Parathyroid adenoma (tissue), 2 donors: ENCODE results near the gene ETFA.

Experiments used
- H2AFZ ChIP-seq: fragments of 300-600 bp; sonication (generic); one replicate; pipeline ENCODE4 v1.7.0; 2017; ENCODE audit warnings: antibody characterized with exemption, mild to moderate bottlenecking
- H3K27ac ChIP-seq: fragments of 300-600 bp; sonication (generic); one replicate; pipeline ENCODE4 v1.7.0; 2017
- H3K27me3 ChIP-seq: fragments of 300-600 bp; sonication (generic); one replicate; pipeline ENCODE4 v1.7.0; 2017; ENCODE audit warnings: low read length; ENCODE audit not compliant: control insufficient read depth, insufficient read depth
- H3K36me3 ChIP-seq: fragments of 300-600 bp; sonication (generic); one replicate; pipeline ENCODE4 v1.7.0; 2017; ENCODE audit warnings: low read length; ENCODE audit not compliant: control insufficient read depth, insufficient read depth
- H3K4me1 ChIP-seq: fragments of 300-600 bp; sonication (generic); one replicate; pipeline ENCODE4 v1.7.0; 2017; ENCODE audit warnings: control low read depth
- H3K4me2 ChIP-seq: fragments of 300-600 bp; sonication (generic); one replicate; pipeline ENCODE4 v1.7.0; 2017; ENCODE audit warnings: low read length
- H3K4me3 ChIP-seq: fragments of 300-600 bp; sonication (generic); one replicate; pipeline ENCODE4 v1.7.0; 2017; ENCODE audit warnings: low read depth, low read length
- H3K79me2 ChIP-seq: fragments of 300-600 bp; sonication (generic); one replicate; pipeline ENCODE4 v1.7.0; 2017; ENCODE audit warnings: control low read depth
- H3K9ac ChIP-seq: fragments of 300-600 bp; sonication (generic); one replicate; pipeline ENCODE4 v1.7.0; 2017; ENCODE audit warnings: mild to moderate bottlenecking
- H3K9me3 ChIP-seq: fragments of 300-600 bp; sonication (generic); one replicate; pipeline ENCODE4 v1.7.0; 2017; ENCODE audit warnings: low read length; ENCODE audit not compliant: control insufficient read depth
- CTCF ChIP-seq: fragments of 300-600 bp; sonication (generic); IDR thresholded peaks from one replicate; pipeline ENCODE4 v1.7.0; 2017; ENCODE audit warnings: antibody characterized with exemption, mild to moderate bottlenecking
- donor health status: primary hyperparathyroidism.

Gene ETFA

GRCh38 chr15:76165951-76166350 is 145.3 kb downstream of the ETFA start:
- Histone ChIP-seq H3K4me3 (no peak overlapping the region), H3K36me3 (no peaks in the 10 kb centered on the region), H2AFZ (no peak overlapping the region), H3K4me1 (no peaks in the 10 kb centered on the region), H3K27me3 (no peaks in the 10 kb centered on the region), H3K9me3 (no peaks in the 10 kb centered on the region), H3K9ac (no peak overlapping the region), H3K27ac (no peak overlapping the region), H3K4me2 (no peak overlapping the region), H3K79me2 (no peaks in the 10 kb centered on the region)
- no peak for TF ChIP-seq CTCF
